Tibial nerve (tissue), 4 donors: ENCODE results near the gene HCK.

Experiments used
- EP300 ChIP-seq, 2 donors: sonication (generic); formaldehyde crosslinking; IDR thresholded peaks; one replicate each; pipeline ENCODE4 v1.6.1; 2017; ENCODE audit warnings: antibody characterized with exemption in 2 of 2, mild to moderate bottlenecking in 1 of 2
- POLR2A ChIP-seq, 2 donors: fragments of 450-650 bp; IDR thresholded peaks; one replicate each; pipeline ENCODE4 v1.6.1; 2017; ENCODE audit warnings: antibody characterized with exemption in 2 of 2, mild to moderate bottlenecking in 2 of 2, moderate library complexity in 2 of 2
- TF ChIP-seq, protein P1 (sequence below), 5 experiments: fragments of 200-600 bp in 3 of 5; fragments of 450-650 bp in 2 of 5; sonication (generic) in 3 of 5; IDR thresholded peaks; one replicate each; pipeline ENCODE4 v1.5.1; 2016 to 2019; ENCODE audit warnings: antibody characterized with exemption in 5 of 5, mild to moderate bottlenecking in 3 of 5, moderate library complexity in 2 of 5

DNA sequence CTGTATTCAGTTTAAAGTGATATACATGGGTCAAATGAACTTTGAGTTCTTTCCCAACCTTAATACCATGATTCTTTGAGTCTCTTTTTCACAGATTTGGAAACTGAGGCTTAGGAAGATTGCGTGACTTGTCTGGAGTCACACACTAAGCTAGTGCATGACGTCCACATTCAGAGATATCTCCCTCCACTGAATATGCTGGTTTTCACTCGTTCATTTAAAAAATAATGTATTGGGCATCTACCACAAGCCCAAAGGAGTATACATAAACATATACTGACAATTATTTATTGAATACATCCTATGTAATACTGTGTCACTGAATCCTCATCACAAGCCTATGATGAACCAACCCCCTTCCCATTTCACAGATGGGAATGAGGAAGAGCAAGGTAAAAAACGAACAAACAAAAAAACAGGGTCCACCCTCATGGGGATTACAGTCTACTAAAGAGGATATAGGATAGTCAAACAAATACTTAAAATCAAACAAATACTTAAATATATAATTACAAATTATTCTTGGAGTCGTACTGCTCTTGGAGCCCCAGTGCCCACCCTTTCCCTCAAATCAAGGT, 56.9 kb downstream of the HCK start:
- TF ChIP-seq, protein P1, sequence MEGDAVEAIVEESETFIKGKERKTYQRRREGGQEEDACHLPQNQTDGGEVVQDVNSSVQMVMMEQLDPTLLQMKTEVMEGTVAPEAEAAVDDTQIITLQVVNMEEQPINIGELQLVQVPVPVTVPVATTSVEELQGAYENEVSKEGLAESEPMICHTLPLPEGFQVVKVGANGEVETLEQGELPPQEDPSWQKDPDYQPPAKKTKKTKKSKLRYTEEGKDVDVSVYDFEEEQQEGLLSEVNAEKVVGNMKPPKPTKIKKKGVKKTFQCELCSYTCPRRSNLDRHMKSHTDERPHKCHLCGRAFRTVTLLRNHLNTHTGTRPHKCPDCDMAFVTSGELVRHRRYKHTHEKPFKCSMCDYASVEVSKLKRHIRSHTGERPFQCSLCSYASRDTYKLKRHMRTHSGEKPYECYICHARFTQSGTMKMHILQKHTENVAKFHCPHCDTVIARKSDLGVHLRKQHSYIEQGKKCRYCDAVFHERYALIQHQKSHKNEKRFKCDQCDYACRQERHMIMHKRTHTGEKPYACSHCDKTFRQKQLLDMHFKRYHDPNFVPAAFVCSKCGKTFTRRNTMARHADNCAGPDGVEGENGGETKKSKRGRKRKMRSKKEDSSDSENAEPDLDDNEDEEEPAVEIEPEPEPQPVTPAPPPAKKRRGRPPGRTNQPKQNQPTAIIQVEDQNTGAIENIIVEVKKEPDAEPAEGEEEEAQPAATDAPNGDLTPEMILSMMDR (IDR thresholded peaks at IDR 0.05) = no peak
- TF ChIP-seq EP300 (IDR thresholded peaks at IDR 0.05) (no peak), POLR2A (IDR thresholded peaks at IDR 0.05) (no peak)
